GM19193 (cell line): Measurements from ENCODE around the gene PRKG1.

Experiments
- POLR2A ChIP-seq: IDR thresholded peaks from 4 replicates; pipeline ENCODE4 v1.6.1; 2011; ENCODE audit not compliant: insufficient read depth, insufficient read length; ENCODE audit errors: extremely low read depth

PRKG1 gene

GRCh38 chr10:51289519-51289918, 215.2 kb downstream of the PRKG1 start:
- TF ChIP-seq POLR2A = no peak

GRCh38 chr10:51291961-51292360, 217.7 kb downstream of the PRKG1 start:
- no peak for TF ChIP-seq POLR2A

DNA sequence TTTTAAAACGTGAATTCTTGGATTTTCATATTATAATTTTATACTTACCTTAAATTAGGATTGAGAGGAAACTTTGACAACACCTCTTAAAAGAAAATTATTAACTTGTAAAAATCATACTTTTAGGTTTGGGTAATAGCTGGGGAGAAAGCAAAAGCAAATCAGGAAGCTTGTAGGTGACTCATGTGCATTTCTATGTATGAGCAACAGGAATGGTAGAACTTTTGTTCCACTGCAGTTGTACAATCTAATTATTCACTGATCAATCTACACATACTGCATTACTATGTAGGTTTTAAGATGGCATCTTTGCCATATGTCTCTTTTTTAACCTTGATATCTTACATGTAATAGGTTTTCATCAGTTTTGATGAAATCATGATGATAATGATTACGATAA, 223.2 kb downstream of the PRKG1 start:
- no peak for TF ChIP-seq POLR2A

GRCh38 chr10:51300617-51301304, 226.5 kb downstream of the PRKG1 start:
- no peak for TF ChIP-seq POLR2A

GRCh38 chr10:51301644-51302043, 227.4 kb downstream of the PRKG1 start:
- TF ChIP-seq POLR2A = no peak

DNA sequence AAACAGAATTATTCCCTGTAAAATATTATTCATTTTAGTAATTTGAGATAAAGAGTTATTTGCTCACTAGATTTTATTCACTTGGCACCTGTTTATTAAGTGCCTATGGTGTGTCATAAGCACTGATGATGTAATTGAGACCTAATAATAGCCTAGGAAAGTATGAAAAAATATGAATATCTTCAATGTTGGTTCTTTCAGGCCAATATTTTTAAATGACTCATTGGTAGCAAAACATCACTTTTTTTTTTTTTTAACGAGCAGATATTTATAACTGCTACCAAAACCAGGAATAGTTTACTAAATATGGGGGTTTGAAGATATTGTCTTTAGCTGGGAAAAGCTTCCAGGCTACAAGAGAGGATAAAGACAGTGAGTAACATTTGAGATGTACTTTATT, 228.0 kb downstream of the PRKG1 start:
- no peak for TF ChIP-seq POLR2A

GRCh38 chr10:51308116-51308515, 233.8 kb downstream of the PRKG1 start:
- no peak for TF ChIP-seq POLR2A

DNA sequence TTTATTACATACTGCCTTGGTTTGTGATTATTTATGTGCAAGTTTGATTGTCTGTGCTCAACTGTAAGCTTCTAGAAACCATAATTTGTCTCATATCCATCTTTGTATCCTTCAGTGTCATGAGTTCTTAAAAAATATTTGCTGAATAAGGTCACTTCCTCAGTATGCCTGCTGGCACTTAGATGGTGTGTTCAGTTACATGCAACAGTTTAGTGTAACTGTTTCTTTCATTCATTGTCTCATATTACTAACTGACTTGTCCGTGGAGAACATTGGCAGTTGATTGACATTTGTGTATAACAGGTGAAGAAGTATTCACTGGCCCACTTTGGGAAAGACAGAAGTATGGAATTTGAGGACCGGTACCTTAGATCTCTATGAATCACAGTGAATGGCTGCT, 236.9 kb downstream of the PRKG1 start:
- no peak for TF ChIP-seq POLR2A

DNA sequence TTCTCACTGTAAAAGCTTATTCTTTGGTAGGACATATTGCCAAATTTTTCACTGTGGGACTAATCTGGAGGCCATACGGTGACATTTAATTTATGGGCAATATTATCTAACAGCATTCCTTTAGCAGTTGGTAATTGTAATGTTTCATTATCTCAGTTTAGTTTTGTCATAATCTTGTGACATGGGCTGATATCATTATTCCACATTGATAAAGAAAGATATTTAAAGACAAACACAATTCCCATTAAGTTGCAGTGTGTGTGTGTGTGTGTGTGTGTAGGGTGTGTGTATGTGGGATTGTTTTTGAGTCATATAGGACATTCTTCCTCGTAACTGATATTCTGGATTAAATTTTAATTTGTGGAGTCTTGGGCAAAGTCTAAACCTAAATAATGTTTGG, 238.5 kb downstream of the PRKG1 start:
- TF ChIP-seq POLR2A = no peak

GRCh38 chr10:51313251-51313650, 239.0 kb downstream of the PRKG1 start:
- no peak for TF ChIP-seq POLR2A

DNA sequence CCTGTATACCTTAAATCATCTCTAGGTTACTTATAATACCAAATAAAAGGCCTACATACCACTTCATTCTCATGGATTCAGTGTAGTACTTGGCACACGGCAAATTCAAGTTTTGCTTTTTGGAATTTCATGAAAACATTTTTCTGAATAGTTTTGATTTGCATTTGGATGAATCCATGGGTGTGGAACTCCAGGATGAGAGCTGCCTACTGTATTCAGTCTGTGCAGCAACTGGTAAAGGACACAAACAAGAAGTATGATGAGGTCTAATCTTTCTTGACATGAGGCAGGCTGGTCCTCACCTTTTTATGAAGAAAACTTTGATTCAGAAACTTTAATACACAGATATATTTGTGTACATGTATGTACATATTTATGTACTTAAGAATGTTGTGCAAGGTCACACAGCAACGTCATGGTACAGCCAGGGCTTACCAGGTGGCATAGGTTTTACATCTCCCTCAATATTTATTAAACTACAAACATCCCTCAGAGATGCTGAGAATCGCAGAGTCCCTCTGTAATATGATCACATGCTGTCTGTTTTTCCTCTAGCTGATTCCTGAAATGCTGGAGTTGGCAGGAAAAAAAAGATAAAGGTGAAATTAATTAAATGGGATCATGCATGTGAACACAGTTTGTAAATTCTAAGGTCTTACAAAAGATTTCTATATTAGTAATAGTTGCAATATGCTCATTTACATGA, 239.6 kb downstream of the PRKG1 start:
- no peak for TF ChIP-seq POLR2A

- TF ChIP-seq POLR2A = no peak
Observed at GRCh38 chr10:51314481-51314880, 240.2 kb downstream of the PRKG1 start.

GRCh38 chr10:51318399-51319172, 244.3 kb downstream of the PRKG1 start:
- TF ChIP-seq POLR2A = no peak

DNA sequence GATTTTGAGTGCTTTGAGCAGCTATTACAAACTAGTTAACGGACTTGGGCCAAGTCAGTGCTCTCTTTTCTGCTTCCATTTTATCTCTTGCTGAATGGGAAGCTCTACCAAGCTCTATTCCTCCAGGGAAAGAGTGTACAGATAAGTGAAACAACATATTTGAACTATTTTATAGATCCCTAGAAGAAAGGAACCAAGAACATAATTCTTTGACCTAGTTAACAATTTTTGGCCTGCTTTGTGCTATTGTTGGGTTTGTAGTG, 244.8 kb downstream of the PRKG1 start:
- TF ChIP-seq POLR2A = no peak

- TF ChIP-seq POLR2A = no peak
Observed at GRCh38 chr10:51321300-51321699, 247.0 kb downstream of the PRKG1 start.

DNA sequence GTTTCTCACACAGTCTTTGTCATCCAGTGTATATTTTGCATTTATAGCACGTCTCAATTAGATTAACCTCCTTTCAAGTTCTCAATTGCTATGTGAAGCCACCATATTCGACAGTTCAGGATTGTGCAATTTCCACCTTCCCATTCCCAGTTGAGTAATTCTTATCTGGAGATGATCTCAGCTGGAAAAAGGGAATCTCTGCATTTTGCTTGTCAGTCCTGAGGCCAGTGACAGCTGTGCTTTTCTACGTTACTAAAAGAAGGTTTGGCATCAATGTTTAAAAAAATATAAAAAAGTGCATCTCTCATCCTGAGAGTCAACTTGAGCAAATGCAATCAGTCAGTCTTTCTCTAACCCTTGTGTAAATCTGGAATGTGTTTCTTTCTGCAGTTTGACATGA, 247.7 kb downstream of the PRKG1 start:
- no peak for TF ChIP-seq POLR2A
